Limb (tissue), 2 donors: Measurements from ENCODE around the gene NPTXR.

Experiments used
- DNase-seq, 2 donors: peaks; one replicate each; pipeline ENCODE4 v3.0.0-alpha.2; 2016; ENCODE audit errors: extremely low spot score in 2 of 2

NPTXR gene

DNA sequence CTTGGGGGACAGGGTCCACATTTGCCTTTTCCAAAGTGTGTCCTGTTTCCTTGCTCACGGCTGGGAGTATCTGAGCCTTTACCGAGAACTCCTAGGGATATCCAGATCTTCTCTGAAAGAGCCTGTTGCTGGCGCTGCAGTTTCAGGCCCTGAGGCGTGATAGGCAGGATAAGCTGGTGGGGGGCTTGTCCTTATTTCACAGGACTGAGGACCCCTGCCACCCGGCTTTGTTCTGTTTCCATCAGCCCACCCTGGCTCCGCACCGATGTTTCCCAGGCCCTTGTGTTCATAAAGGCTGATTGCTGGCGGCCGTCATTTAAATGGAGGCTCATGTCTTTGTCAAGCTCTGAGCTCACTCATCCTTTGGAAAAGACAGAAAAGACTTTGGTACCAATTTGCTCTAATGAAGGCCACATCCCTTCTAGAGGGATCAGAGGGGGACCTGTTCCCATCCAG lies 9.4 kb upstream of the NPTXR start:
- DNase-seq = no peak

DNA sequence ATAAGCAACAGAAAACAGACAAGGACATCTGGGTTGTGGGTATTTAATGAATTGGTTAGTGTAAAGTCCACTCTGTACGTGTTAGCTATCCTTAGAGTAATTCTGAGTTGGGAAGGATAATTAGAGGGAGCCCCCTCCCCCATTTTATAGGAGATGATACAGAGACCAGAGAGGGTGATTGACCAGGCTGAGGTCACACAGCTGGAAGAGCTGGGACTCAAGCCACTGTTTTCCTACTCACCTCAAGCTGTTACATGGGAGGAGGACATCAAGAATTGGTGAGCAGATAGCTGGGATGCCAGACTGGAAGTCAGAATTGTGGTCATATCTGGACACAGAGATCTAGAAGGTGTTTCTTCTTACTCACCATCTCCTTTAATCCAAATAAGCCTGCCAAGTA lies 8.7 kb upstream of the NPTXR start:
- no peak for DNase-seq

DNA sequence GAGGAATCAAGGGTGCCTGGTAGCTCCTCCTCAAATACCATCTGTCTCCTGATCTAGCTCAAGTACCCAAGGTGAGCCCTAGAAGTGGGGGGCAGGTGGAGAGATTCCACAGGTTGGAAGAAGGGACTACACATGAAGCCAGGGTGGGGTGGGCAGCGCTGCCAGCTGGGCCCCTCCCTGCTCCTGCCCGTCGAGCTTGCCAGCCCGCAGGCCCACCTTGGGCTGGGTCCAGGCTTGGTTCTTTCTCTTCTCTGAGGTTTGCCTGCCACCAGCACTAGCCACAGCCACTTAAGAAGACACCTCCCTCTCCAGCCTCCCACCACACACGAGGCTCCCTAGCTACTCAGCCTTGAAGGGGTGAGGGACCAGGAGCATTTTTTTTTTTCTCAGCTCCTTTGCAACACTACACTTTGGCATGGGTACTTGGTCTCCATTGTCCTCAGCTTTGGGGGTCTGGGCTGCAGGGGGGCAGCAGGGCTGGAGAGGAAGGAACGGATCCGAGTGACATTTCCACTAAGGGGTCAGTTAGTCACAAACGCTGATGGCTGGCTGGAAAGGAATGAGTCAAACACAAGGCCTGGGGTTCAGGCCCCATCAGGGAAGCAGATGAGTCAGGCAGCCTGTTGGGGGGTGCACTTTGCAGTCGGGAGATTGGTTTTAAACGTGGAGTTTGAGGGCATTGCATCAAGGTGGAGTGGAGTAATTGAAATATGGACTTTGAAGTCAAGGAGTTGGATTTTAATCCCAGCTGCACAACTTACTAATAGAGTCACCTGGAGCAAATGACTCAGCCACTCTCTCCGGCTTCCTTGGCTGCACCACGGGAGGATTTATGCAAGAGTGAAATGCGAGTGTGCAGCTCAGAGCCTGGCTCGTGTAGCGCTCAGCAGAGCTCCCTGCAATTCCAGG lies 7.4 kb upstream of the NPTXR start:
- no peak for DNase-seq

DNA sequence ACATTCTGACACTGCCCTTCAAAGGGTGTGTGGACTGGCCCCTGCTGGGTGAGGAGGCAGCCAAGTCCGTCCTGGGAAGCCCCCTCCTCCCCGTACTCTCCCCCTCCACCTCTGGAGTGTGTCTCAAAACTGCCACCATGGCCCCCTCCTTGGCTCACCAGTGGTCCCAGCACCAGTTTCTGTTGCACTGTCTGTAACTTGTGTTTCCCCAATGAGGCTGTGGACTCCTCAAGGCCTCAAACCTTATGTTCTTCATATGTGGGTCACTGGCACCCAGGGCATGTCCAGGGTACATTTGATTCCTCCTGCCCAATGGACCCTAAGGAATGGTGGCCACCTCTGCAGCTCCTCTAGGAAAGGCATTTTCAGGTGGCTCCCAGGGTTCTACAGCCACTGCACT lies 6.6 kb upstream of the NPTXR start:
- DNase-seq = no peak

DNA sequence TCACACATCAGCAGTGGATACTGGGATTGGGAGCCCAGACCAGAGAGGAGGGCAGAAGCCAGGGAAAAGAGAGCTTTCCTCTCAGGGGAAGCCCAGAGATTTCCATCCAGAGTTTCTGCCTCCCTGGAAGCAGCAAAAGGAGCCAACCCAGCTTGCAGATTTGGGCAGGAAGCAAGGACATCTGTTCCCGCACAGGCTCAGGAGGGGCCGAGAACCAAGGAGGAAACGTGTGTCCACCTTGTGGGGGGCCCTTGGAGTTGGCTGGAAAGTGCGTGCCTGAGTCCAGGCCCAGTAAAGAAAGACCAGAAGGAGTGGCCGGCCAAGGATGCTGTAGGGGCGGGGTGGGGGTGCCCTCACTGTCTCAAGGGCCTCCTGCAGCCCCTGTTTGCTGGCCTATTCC lies 6.0 kb upstream of the NPTXR start:
- no peak for DNase-seq

DNA sequence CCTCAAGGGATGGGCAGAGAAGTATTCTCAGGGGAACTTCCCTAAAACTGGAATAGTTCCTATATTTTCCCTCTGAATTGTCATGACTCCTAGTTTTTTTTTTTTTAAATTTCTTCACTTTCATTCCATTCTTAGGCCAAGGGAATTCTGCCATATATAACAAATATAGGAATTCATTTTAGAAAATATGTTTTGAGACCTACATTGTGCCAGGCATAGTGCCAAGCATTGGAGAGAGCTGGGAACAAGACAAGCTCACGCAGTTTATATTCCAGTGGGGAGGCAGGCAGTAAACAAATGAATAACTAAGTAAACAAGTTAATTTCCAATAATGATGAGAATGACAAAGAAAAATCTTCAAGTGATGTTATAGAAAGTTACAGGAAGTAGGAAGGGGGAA lies 2.6 kb upstream of the NPTXR start:
- no peak for DNase-seq

DNA sequence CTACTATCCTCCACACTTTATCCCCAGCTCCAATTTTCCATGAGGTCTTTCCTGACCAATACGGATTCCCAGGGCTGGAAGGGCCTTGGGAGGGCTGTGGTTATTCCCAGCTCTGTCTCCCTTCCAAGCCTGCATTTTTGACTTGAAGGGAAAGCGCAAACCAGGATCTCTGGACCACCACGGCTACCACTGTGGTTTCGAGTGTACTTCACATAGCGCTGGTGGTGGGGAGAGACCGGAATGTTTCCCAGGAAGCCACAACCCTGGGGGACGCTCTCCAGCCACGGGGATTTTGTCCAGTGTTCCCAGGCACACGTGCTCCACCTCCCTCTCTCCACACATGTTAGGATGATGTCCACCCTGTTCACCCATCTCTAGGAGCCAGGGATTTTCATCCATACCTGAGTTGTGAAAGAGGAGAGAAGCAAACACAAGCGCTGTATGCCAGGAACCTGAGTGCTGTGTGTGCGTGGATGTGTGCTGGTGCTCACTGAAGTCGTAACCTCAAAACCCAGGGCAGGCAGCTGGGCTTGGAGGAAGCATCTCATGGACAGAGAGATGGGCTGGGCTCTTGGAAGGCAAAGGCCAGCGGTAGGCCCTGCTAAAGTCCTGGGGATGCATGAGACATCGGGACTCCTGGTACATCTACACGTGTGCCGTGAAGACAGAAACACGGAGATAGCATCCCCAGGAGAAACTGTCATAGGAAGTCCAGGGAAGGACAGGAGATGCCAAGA lies 1.3 kb upstream of the NPTXR start:
- no peak for DNase-seq

DNA sequence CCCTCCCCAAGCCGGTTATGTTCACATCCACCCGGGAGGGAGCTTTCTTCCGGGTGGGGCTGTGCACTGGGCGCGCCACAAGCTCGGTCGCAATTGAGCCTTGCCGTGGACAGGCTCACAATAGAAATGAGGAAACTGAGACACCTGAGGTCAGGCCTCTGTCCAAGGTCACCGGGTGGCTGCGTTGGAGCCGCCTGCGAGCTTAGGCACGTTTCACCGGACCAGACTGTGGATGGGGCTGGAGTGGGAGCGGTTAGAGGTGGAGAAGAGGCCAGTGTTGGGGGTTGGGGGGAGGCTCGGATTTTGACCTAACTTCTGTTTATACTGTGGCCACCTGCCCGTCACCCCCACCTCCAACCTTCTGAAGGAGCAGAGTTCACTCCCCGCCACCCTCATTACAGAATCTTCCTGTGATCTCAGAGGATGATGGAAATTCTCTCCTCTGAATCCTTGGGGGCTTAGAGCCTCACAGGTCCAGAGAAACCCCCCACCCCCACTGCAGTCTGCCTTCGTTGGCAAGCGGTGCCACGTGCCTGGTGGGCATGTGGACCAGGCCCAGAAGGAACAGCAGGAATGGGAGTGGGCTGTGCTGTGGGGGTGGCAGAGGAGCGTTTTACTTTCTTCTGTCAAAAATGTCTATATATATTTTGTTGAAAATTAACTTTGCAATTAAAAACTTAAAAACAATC lies 631 bp upstream of the NPTXR start:
- DNase-seq = no peak

DNA sequence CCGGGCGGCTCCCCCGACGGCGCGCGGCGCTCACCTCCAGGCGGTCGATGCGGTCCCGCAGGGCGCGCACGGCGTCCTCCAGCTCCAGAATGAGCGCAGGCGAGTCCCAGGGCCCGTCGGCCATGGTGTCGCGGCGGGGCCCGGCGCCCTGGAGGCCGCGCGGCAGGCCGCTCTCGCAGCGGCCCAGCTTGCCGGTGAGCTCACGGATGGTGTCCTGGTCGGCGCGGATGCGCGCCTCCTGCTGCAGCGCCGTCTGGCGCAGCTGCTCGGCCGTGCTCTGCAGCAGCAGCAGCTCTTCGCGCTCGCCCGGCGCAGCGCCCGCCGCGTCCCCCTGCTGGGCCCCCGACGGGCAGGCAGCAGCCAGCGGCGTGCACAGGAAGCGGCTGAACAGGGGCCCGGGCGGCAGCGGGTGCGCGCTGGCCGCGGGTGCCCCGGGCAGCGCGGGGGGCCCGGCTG lies 599 bp downstream of the NPTXR start:
- DNase-seq = peak; percentile 78 to 83

DNA sequence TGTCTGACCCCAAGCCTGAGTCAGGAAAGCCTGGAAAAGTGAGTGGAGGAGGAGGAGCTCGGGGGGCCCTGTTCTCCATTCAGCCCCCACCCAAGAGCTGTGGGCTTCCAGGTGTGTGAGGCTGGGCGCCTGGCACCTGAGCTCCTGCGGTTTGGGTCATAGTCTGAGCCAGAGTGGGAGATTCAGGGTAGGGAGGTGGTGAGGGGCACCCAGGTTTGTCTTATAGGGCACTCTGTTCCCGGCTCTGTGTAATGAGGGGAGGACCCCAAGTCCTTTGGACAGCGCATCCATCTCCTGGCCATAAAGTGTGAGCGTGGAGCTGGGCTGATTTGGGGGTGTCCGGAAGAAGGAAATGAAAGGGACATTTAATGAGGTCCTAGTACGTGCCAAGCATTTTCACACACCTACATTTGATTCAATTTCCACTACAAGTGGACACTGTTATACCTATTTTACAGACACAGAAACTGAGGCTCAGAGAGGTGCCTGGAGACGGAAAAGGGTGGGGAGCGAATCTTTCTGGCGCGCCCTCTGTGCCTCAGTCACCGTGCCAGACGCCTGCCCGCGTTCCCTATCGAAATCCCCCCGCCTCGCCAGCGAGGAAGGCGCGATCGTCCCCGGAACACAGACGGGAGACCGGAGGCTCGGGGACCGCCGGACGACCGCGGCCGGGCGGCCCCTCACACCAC lies 1.2 kb downstream of the NPTXR start:
- no peak for DNase-seq

DNA sequence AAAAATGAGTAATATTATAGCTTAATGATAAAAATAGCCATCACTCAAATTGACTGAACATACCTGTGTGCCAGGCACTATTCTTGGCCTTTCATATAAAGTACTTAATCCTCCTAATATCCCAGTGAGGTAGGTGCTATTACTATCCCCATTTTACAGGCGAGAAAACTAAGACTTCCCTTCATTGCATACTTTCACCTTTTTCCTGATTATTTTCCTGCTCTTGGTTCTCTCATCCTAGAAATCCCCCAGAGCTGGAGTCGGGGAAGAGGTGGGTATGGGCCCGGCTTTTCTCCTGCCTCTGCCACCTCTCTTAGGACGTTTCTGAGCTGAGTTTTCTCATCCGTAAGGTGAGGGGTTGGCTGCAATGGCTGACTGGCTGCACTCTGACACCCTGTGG lies 2.2 kb downstream of the NPTXR start:
- DNase-seq = no peak

DNA sequence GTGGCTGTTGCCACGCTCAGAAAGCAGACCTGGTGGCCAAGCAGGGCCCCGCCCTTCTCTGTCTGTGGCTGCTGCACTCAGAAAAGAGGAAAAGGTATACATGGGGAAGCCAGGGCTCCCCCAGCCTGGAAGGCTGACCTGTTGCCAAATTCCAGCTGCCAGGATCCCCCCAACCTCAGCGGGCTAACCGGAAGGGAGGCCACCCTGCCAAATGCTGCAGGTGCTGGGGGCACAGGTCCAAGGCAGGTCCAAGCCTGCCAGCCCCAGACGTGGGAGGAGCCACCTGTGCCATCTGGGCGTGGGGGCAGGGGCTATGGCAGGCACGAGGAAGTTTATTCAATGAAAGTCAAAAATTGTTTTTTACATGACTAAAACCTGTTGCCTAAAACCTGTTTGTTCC lies 2.6 kb downstream of the NPTXR start:
- no peak for DNase-seq

DNA sequence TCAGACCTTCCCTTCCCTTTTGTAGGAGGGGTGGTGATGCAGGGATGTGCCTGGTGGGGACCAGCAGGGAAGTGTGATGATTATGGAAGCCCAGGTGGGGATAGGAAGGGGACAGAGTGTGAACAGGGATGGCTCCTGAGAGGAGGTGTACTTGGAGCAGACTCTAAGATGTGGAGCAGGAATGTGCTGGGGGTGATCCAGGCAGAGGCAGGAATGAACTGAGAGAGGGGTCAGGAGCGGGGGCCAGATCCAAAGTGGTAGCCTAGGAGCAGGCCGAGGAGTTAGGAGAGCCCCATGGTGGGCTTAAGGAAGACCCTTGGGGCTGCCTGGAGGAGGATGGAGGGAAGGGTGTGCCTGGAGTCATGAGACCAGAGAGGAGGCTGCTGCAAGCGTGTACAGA lies 3.7 kb downstream of the NPTXR start:
- DNase-seq = no peak

DNA sequence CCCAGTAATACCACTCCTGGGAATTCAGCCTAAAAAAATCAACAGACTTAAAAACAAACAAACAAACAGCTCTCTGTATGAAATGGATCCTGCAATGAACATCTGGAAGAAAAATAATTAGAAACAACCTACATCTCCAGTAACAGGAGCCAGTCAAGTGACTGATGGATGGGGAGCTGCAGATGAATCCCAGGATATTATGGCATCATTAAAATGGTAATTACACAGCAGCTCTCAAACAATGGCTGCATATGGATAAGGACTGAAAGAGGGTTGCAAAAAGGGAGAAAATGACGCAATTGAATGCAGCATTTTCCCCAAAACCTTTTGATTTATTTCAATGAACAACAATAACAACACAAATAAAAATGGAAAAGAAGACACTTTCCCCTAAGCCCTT lies 4.1 kb downstream of the NPTXR start:
- no peak for DNase-seq

DNA sequence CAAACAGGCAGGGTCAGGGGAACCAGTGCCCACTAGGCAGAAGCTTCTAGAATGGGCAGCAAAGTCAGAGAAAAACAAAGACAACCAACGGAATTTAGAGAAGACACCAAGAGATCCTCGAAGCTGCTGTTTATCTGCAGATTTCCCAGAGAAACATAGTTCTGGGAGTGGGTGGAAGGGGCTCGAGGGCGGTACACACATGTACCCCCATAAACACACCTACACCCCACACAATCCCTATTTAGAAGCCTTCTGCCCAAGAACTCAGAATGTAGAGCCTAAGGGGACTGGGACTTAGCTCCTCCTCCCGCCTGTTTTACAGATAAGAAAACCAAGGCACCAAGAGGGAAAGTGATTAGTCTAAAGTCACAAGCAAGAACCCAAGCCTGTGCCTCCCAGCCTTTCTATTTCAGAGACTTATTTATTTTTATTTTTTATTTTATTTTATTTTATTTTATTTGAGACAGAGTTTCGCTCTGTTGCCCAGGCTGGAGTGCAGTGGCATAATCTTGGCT lies 6.4 kb downstream of the NPTXR start:
- no peak for DNase-seq

DNA sequence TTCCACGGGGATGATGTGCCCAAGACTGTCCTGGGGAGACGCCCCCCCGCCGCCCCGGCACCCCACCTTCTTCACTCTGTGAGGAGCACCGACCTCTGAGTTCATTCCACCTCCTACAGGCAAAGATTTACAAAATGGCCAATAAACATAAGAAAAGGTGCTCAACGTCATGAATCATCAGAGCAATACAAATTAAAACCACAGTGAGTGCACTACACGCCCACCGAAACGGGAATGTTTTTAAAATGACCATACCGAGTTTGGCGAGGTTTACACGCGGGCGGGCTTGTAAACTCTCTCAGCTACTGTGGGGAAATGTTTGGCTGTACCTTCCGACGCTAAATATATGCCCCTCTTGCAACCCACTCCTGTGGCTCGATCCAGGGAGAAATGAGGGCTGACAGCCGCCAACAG lies 7.9 kb downstream of the NPTXR start:
- DNase-seq = no peak

DNA sequence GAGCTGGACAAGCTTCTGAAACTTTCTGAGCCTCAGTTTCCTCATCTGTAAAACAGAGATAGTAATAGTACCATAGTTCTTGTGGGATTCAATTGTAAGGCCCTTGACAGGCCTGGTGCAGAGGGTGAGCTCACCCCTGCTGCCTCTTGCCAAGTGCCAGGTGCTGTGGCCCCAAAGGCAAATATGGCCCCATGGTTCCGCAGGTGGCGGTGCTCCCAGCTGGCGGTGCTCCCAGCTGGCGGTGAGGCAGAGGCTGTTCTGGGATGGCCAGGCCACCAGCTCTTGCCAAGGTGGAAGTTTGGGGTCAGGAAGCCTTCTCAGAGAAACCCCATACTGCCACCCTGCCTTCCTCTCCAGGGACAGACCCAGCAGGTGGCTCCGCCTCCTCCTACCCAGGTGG lies 8.8 kb downstream of the NPTXR start:
- DNase-seq = no peak

DNA sequence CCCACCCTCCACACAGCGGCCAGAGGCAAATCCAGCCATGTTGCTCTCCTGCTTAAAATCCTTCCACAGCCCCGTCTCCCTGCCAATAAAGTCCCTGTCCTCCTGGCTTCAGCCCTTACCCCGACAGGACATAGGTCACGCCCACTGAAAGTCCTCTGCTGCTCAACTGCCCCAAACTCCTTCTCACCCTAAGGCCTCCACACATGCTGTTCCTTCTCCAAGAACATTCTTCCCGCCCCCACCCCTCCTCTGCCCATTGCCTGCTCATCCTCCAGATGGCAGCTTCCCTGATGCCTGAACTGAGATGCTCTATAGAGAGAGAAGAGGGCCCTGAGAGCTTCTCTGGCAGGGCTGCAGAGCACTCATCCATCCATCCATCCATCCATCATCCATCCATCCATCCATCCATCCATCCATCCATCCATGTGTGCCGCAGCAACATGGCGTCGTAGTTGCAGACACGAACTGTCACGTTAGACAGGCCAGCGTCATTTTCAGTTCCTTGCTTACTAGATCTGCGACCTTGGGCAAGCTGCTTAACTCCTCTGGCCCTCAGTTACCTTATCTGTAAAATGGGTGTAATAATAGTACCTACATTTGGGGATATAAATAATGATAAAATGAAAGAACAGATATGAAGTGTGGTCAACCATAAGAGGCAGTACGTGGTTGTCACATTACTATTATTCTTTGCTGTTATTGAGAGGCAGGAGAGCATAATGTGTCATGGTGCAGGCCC lies 9.4 kb downstream of the NPTXR start:
- DNase-seq = no peak

DNA sequence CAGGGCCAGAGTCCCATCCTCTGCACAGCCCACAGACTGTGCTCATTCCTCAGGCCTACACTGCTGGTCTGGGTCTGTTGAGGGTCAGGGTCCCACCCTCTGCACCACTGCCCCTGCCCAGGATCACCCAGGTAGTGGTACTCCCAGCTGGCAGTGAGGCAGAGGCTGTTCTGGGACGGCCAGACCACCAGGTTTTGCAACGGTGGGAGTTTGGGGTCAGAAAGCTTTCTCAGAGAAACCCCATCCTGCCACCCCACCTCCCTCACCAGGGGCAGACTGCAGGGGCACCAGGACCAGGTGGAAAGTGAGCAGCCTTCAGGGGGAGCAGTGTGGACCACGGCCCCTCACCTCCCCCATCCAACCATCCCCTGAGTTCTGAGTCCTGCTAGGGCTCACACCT lies 10.8 kb downstream of the NPTXR start:
- DNase-seq = no peak
